GM18508 (cell line): ENCODE results near the gene C1QTNF6.

Source experiments
- ATAC-seq: cut with Tn5 transposase; IDR thresholded peaks from one replicate; pipeline ENCODE4 v1.9.1; 2021; ENCODE audit warnings: moderate number of reproducible peaks; ENCODE audit not compliant: insufficient read depth, unreplicated experiment

C1QTNF6 gene

DNA sequence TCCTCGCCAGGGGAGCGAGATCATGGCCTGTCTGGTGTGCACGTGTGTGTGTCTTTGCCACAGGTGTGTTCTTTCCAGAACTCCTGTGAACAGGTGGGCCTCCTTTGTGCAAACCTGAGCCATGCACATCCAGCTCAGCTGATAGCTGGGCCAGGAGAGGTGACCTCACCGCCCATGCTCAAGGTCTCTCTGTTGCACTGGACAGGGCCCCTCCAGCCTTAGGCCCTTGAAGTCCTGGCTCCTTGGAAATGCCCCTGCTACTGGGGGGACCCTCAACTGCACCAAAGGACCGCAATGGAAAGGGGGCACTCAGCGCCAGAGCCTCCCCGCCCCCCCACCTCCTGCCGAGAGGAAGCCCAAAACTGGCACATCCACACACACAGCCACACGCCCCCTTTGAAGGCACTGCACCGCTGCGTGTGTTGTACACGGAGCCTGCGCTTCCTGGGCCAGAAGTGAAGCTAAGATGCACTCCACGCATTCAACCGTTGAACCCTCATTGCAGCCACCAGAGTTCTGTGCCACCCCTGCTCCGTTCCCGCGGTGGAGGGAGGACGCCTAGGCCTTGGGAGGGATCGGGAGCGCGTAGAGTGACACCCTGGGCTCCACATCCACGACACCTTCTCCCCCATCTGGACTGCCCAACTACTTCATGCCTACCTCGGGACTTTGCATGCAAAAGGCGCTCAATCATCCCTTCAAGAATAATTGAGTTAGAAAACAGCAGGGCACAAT lies 21.9 kb downstream of the C1QTNF6 start:
- no peak for ATAC-seq

DNA sequence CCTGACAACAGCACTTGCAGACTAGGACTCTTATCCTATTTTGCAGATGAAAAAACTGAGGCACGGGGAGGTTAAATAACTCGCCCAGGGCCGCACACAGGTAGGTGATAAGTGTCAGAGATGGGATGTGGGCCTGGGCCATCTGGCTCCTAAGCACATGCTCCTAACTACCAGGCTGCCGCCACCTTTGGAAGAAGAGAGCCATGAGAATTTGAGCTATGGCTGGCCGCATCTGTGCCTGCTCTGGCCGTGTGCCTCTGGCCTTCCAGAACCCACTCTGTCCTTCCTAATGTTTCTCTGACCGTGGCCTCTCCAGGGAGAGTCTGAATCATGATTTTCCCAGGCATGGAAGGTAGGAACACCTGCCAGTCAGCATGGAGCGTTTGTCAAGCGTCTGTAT lies 23.0 kb downstream of the C1QTNF6 start:
- no peak for ATAC-seq

DNA sequence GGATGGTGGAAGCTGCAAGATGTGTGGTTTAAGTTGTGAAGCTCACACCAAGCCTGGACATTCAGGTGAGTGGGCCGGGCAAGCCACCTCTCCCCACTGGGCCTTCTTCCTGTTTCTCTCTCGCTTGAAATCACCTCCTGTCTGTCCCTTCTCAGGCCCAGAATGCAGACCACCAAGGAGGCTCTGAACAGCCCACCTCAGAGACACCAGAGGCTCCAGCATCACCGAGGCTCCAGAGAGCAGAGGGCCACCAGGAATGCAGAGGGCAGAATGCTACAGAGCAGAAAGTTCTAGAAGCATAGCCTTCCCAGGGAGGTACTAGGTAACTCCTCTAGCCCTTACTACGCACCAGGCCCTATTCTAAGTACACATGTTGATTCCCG lies 23.6 kb downstream of the C1QTNF6 start:
- no peak for ATAC-seq

DNA sequence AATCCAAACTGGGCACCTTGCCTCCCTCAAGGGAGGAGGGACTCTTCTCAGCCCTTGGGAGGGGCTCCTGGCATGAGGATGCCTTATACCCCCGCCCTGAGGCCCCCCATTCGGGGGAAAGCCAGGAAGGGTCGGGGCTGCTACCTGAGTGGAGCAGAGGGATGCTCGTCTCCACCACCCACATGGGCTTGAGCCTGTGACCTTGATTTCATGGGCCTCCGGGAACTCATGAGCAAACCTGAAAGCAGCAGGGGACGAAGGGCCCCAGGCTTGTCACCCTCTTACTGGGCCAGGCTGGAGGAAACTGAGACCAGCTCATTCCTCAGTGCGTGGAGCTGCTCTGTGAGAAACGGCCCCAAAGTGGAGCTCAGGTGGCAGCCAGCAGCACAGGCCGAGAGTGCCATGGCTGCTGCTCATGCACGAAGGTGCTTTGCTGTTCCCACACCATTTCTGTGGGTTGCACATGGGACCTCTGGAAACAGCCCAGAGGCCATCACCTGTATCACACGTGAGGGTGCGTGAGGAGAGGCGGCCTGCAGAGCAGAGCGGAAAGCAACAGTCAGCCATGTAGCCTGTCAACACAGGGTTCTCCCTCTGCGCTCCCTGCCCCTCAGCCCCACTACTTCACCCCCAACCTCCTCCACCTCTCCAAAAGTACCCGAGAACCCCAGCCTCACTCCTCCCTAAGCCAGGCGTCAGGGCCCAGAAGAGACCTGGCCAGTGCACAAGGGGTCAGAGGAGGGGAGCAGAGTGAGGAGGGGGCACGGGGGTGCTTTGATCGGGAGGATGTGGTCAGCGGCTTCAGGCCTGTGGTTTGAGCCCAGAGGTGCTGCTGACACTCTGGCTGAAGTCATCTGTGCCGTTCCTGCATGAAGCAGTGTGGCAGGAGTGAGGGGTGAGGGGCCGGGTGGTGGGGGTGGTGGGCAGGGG lies 24.2 kb downstream of the C1QTNF6 start:
- no peak for ATAC-seq

GRCh38 chr22:37163096-37163489 lies 25.0 kb downstream of the C1QTNF6 start:
- no peak for ATAC-seq

GRCh38 chr22:37162221-37163095 lies 25.6 kb downstream of the C1QTNF6 start:
- no peak for ATAC-seq

DNA sequence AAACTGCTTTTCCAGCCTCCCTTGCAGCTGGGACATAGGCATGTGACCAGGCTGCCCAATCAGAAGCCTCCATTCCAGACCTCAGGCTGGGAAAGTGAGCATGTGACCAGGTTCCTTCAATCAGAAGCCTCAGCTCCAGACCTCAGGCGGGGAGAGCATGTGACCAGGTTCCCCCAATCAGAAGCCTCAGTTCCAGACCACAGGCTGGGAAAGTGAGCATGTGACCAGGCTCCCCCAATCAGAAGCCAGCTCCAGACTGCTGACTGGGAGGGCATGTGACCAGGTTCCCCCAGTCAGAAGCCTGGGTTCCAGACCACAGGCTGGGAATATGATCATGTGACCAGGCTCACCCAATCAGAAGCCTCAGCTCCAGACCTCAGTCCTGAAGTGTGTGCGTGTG lies 26.6 kb downstream of the C1QTNF6 start:
- ATAC-seq, result no peak

GRCh38 chr22:37160027-37160426 lies 28.0 kb downstream of the C1QTNF6 start:
- ATAC-seq, result no peak

GRCh38 chr22:37158963-37159290 lies 29.1 kb downstream of the C1QTNF6 start:
- ATAC-seq, result no peak

- no peak for ATAC-seq
These were observed 30.3 kb downstream of the C1QTNF6 start for GRCh38 chr22:37157516-37158285.

- ATAC-seq, result no peak
These were observed 31.2 kb downstream of the C1QTNF6 start for GRCh38 chr22:37156686-37157435.

GRCh38 chr22:37155971-37156370 lies 32.1 kb downstream of the C1QTNF6 start:
- ATAC-seq, result no peak

DNA sequence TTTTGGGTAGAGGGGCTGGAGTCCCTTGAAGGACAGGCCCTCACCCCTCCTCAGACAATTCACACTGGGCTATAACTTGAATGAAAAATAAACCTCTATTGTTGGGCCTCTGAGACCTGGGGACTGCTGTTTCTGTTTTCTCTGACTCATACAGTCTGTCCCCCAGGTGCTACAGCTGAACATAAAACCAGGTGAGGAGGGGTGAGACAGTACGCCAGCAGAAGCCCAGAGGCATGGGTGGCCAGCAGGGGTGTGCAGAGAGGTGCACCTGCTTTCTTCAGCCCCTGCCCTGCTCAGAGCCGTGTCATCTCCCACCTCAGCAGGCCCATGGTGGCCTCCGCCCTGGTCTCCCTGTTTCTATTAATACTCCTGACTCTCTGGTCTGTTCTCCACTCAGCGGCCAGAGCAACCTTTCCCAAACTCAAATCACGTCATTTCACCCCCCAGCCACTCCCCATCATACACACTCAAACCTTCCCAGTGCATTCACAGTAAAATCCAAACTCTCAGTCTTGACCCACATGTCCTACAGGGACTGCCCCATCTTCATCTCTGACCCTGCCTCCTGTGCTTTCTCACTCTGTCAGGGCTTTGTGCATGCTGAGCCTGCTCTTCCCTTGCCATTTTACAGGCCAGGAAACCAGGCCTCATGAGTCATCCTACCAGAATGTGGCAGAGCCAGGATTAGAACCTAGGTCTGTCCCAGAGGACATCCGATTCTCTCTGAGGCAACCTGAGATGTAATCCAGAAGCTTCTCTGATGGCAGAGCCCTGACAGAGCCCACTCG lies 32.9 kb downstream of the C1QTNF6 start:
- no peak for ATAC-seq

GRCh38 chr22:37153901-37154300 lies 34.1 kb downstream of the C1QTNF6 start:
- no peak for ATAC-seq

DNA sequence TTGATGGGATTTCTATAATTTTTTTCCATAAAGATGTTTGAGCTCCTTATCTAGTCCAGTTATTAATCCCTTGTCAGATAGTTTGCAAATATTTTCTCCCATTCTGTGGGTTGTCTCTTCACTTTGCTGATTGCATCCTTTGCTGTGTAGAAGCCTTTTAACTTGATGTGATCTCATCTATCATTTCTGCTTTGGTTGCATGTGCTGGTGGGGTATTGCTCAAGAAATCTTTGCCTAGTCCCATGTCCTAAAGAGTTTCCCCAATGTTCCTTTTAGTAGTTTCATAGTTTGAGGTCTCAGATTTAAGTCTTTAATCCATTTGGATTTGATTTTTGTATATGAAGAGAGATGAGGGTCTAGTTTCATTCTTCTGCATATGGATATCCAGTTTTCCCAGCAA lies 36.6 kb downstream of the C1QTNF6 start:
- ATAC-seq, result no peak

DNA sequence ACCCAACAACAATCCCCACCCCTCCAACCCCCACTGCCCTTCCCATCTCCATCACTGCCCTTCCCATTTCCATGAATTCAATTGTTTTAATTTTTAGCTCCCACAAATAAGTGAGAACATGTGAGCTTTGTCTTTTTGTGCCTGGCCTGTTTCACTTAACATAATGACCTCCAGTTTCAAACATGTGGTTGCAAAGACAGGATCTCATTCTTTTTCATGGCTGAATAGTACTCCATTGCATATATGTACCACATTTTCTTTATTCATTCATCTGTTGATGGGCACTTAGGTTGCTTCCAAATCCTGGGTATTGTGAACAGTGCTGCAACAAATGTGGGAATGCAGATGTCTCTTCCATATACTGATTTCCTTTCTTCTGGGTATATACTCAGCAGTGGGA lies 37.3 kb downstream of the C1QTNF6 start:
- no peak for ATAC-seq

- ATAC-seq, result peak; percentile 13
These were observed 39.0 kb downstream of the C1QTNF6 start for GRCh38 chr22:37148742-37149665.
